Measurements from ENCODE around the gene LCOR. TPM values are rescaled to one million over a fixed set of nuclear protein-coding genes. Genes with fewer than 3 reads are reported as not detected.

The LCOR gene
- total and polyA plus RNA-seq, 2 of the 13 experiments (the other 11 are each of a cell fraction or from before 2014, with no cell fraction given), result 12.4 to 23.7 TPM

- TF ChIP-seq MTERF4 (CRISPR knock-in tag; IDR thresholded peaks at IDR 0.05) (no peak), ZBTB33 (CRISPR knock-in tag; IDR thresholded peaks at IDR 0.05) (no peak), ZNF160 (CRISPR knock-in tag; IDR thresholded peaks at IDR 0.05) (no peak), GLMP (CRISPR knock-in tag; IDR thresholded peaks at IDR 0.05; ENCODE audit: borderline replicate concordance) (no peak), SAP130 (CRISPR knock-in tag; IDR thresholded peaks at IDR 0.05; ENCODE audit: low read depth) (peak; percentile 52; the same call in 1 of the 2 replicates), ZFP82 (CRISPR knock-in tag; IDR thresholded peaks at IDR 0.05; ENCODE audit: borderline replicate concordance) (0 out of 2 replicates have a peak, but pooled peaks have one; percentile 15), ZSCAN20 (CRISPR knock-in tag; IDR thresholded peaks at IDR 0.05; ENCODE audit: borderline replicate concordance) (no peak), RXRB (CRISPR knock-in tag; IDR thresholded peaks at IDR 0.05; ENCODE audit: borderline replicate concordance) (no peak), SCMH1 (CRISPR knock-in tag; IDR thresholded peaks at IDR 0.05; ENCODE audit: borderline replicate concordance) (no peak), ZFX (CRISPR knock-in tag; IDR thresholded peaks at IDR 0.05; ENCODE audit: low read depth) (no peak), RORA (CRISPR knock-in tag; IDR thresholded peaks at IDR 0.05) (no peak), ZNF598 (CRISPR knock-in tag; IDR thresholded peaks at IDR 0.05; ENCODE audit: borderline replicate concordance) (no peak), KMT2A (CRISPR knock-in tag; IDR thresholded peaks at IDR 0.05) (0 out of 2 replicates have a peak, but pooled peaks have one; percentile 27), TCF7L2 (IDR thresholded peaks at IDR 0.05; ENCODE audit: low read depth, low read length) (no peak), PCBP2 (optimal IDR thresholded peaks at IDR 0.05; ENCODE audit: low read depth, low read length, poor library complexity, severe bottlenecking) (no peak), PAX8 (CRISPR knock-in tag; IDR thresholded peaks at IDR 0.05; ENCODE audit: borderline replicate concordance) (no peak), HMGXB3 (CRISPR knock-in tag; IDR thresholded peaks at IDR 0.05; ENCODE audit: borderline replicate concordance) (no peak), REXO4 (CRISPR knock-in tag; IDR thresholded peaks at IDR 0.05; ENCODE audit: borderline replicate concordance) (no peak), FOXP1 (IDR thresholded peaks at IDR 0.05) (no peak), FOXP1 (CRISPR knock-in tag; IDR thresholded peaks at IDR 0.05) (no peak), ZMAT3 (CRISPR knock-in tag; conservative IDR thresholded peaks at IDR 0.05) (0 out of 2 replicates have a peak, but pooled peaks have one; percentile 26), ZNF616 (CRISPR knock-in tag; IDR thresholded peaks at IDR 0.05; ENCODE audit: low read depth) (no peak)
These were observed 1.3 kb downstream of the LCOR start (continued) for GRCh38 chr10:96833220-96834001.
